Measurements from ENCODE around the gene OR5M10.
"Not testable (repeated sequence)": the region's sequence is repeated elsewhere in the genome, so short reads cannot be mapped to it uniquely, and the experiment has no call there.

OR5M10 gene

DNA sequence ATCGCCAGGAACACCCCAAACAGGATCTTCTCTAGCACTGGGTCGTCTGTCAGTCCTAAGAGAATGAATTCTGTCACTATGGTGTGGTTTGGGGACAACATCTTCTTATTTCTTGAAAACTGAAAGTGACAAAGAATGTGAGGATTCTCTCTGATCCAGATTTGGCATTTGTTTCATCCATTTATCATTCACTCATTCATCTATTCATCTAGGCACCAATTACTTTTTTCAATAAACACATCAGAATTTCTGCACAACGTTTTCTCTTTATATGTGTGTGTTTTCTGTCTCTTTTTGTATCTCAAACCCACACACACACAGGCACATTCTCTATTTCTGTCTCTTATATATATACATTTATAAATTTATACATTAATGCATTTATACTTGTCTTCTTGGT is at the start of gene OR5M10:
OR5M10 (minus strand) TSS at position 101 of the 400 bp plus-strand sequence; CDS start at position 101, 0 bp downstream.
- DNase-seq (ENCODE audit: low read depth, low spot score) = no peak

GRCh38 chr11:56625946-56626345 is 48.4 kb upstream of the OR5M10 start:
- no peak for DNase-seq (ENCODE audit: low read depth, low spot score)

- DNase-seq (ENCODE audit: low read depth, low spot score) = no peak
Measured at GRCh38 chr11:56624661-56625110, 47.2 kb upstream of the OR5M10 start.

- no peak for DNase-seq (ENCODE audit: low read depth, low spot score)
Measured at GRCh38 chr11:56611174-56611573, 33.7 kb upstream of the OR5M10 start.

DNA sequence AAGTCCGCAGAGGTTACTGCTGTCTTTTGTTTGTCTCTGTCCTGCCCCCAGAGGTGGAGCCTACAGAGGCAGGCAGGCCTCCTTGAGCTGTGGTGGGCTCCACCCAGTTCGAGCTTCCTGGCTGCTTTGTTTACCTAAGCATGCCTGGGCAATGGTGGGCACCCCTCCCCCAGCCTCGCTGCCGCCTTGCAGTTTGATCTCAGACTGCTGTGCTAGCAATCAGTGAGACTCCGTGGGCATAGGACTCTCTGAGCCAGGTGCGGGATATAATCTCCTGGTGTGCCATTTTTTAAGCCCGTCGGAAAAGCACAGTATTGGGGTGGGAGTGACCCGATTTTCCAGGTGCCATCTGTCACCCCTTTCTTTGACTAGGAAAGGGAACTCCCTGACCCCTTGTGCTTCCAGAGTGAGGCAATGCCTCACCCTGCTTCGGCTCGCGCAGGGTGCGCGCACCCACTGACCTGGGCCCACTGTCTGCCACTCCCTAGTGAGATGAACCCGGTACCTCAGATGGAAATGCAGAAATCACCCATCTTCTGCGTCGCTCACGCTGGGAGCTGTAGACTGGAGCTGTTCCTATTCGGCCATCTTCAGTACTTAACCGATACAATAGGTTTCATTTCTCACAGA is 14.7 kb upstream of the OR5M10 start:
- not testable (repeated sequence) for DNase-seq (ENCODE audit: low read depth, low spot score)

DNA sequence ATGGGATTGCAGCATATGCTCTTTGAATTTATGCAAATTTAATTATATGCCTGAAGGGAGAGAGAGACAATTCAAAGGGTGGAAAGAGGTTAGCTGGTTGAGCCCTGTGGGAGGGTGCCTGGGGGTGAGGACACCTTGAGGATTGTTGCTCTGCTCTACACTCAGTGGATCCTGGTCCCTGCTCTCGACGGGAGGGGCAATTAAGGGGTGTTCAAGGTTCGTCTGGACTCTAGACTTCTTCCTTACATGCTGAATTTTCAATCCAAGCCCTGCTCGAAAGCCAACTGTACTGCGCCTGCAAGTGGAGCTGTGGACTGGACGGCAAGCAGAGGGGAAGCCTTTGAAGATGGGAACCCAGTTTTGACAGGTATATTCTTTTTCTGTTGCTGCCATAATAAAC is 18.9 kb downstream of the OR5M10 start:
- DNase-seq (ENCODE audit: low read depth, low spot score) = no peak

GRCh38 chr11:56554691-56555090 is 22.8 kb downstream of the OR5M10 start:
- not testable (repeated sequence) for DNase-seq (ENCODE audit: low read depth, low spot score)

GRCh38 chr11:56545531-56545930 is 32.0 kb downstream of the OR5M10 start:
- no peak for DNase-seq (ENCODE audit: low read depth, low spot score)

DNA sequence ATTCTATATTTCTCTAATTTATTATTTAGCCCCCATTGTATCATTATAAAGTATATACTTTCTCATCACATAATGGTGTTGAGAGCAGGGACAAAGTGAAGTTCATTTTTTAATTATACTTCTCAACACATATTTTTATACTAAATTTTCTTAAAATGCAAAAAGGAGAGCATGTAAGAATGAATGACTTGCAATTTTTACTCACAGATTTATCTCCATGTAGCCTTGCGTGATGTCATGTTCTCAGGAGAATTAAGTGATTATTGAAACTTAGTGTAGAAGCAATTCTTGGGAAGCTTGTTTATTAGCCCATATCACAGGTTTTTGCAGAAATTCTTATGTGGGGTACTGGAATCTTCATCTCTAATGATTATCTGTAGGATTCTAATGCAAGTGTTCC is 33.8 kb downstream of the OR5M10 start:
- DNase-seq (ENCODE audit: low read depth, low spot score) = no peak

DNA sequence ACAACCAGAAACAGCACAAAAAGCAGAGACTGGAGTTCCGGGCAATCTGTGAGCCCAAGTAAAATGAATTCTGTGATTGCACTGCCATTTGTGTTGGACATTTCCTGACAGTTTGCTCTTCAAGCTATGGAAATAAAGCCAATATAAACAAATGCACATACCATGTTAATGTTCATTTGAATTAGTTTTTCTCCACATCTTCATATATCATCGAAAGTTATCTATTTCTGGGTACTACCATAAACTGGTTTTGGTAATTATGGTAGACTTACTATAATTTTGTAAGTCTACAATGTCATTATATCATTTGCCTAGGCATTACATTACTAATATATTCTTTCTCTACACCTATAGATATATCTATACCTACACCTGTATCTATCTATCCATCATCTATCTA is 34.4 kb downstream of the OR5M10 start, which contains the start of gene OR5M11:
OR5M11 (minus strand) TSS at position 101 of the 400 bp plus-strand sequence; CDS start at position 101, 0 bp downstream.
- DNase-seq (ENCODE audit: low read depth, low spot score) = no peak

DNA sequence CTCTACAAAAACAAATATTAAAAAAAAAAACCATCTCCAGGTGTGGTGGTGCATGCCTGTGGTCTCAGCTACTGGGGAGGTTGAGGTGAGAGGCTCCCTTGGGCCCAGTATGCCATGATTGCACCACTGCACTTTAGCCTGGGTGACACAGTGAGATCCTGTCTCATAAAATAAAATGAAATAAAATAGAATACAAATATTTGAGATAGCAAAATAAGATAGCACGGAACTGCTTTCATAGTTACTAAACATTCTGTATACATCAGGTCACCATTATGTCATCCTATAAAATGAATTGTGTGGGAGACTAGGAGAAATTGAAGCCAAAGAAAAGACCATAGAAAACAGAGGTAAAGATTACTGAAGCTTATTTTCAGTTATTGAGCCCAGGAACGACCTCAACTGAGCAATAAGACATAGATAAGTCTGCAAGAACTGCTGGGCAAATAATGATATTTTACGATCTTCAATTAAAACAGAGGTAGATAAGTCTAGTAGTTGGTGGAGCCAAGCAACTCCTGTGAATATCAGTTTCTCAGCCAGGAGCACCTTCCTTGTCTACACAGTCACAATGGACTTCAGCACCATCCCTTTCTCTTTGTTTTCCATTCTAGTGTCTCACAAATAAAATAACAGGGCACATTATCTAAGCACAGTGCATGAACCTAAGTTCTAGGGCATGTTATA is 44.3 kb downstream of the OR5M10 start:
- DNase-seq (ENCODE audit: low read depth, low spot score) = no peak

DNA sequence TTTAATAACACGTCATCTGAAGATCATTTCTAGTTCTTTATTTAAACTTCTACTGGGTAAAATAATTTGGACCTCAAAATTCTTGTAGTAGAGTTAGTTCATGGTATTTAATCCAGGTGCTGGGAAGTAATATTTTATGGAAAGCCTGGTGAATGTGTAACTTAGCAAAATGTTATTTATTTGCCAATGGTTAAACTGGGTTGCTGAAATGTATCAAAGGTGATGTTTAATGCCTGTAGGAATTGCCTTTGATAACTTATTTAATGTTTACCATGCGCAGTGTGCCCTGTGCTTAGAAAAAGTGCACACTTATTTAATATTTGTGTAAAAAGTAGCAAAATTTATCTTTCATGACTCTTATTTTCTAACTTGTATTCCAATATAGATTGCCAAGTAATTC is 45.7 kb downstream of the OR5M10 start:
- DNase-seq (ENCODE audit: low read depth, low spot score) = no peak

All from smooth muscle cell of the brain vasculature (primary cell).